ENCODE data around the gene PUS7. TPM values are rescaled to one million over a fixed set of nuclear protein-coding genes. Genes with fewer than 3 reads are reported as not detected.
A peak's percentile ranks its signal among the peaks of the same experiment; 100 is the strongest.

Gene PUS7
- total and polyA plus RNA-seq, 2 donors (not counting 3 experiments of a cell fraction or from before 2014, with no cell fraction given), result 15.8 to 33.9 TPM

DNA sequence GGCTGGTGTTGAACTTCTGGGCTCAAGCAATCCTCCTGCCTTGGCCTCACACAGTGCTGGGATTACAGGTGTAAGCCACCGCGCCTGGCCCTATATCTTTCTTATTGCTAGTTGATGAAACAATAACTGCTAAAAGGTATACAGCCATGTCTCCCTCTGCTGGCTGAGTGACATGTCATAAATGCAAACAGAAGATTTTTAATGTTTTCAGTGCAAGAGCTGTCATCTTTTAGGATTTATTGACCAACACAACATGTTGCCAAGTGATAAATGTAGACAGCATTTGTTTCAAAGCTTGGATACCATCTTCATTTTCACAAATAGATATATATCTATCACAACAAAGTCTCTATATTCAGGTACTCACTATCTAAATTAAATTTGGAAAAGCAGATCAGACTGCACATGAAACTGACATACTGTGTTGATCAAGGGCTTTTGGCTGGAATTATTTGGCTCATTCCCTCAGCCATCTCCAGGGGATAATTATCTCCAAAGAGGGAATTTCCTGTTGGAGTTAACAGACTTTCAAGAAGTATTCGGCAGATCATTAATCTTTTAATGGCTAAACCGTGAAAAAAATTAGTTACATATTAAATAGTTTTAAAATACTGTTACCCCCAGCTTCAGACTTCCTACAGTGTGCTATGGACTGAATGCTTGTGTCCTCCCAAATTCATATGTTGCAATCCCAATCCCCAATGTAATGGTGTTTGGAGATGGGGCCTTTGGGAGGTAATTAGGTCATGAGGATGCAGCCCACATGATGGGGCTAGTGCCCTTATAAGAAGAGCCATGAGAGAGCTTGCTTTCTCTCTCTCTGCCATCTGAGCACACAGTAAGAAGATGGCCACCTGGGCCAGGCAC is 92.1 kb downstream of the PUS7 start:
- H3K4me3 ChIP-seq (replicated peaks in 1 of 3; ENCODE audit: insufficient read depth in 1 of 3, low read depth in 1 of 3, low read length in 3 of 3), result no peak overlapping the region
- H3K79me2 ChIP-seq (ENCODE audit: control insufficient read depth, insufficient read depth, low read length), result no peaks in the 10 kb centered on the region
- H3K27ac ChIP-seq (ENCODE audit: insufficient read depth, low read depth, low read length), result no peak overlapping the region
- TF ChIP-seq, protein P1, sequence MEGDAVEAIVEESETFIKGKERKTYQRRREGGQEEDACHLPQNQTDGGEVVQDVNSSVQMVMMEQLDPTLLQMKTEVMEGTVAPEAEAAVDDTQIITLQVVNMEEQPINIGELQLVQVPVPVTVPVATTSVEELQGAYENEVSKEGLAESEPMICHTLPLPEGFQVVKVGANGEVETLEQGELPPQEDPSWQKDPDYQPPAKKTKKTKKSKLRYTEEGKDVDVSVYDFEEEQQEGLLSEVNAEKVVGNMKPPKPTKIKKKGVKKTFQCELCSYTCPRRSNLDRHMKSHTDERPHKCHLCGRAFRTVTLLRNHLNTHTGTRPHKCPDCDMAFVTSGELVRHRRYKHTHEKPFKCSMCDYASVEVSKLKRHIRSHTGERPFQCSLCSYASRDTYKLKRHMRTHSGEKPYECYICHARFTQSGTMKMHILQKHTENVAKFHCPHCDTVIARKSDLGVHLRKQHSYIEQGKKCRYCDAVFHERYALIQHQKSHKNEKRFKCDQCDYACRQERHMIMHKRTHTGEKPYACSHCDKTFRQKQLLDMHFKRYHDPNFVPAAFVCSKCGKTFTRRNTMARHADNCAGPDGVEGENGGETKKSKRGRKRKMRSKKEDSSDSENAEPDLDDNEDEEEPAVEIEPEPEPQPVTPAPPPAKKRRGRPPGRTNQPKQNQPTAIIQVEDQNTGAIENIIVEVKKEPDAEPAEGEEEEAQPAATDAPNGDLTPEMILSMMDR (IDR thresholded peaks at IDR 0.05; ENCODE audit: extremely low read depth in 1 of 2, insufficient read depth in 1 of 2, low read depth in 1 of 2, low read length in 2 of 2), result peak; percentile 38 to 44
- TF ChIP-seq GATA2 (IDR thresholded peaks at IDR 0.05; ENCODE audit: insufficient read depth, insufficient read length, low read depth, low read length), result no peak
- dilution Hi-C loops (cut with MboI; ENCODE audit: extremely low pct_ligation_motif_present, low sequenced_read_pairs), result no loop called here
- intact Hi-C loops (cut with micrococcal nuclease), result loop anchor here (1.0 to 5.0 kb wide), 4 partner anchors 29 to 507 kb away; no protein-coding TSS in a partner anchor
- FAIRE-seq (peak; percentile 85), DNase-seq (ENCODE audit: low read depth, low spot score) (peak; percentile 83)
- BruUV-seq (replicated peaks), result no TSS peak
- no peaks in the 10 kb centered on the region for H3K4me1 ChIP-seq (ENCODE audit: control insufficient read depth, extremely low read depth, insufficient read depth, low read length)
- no peaks in the 10 kb centered on the region for H3K9me1 ChIP-seq (replicated peaks; ENCODE audit: control insufficient read depth, extremely low read depth, insufficient read depth, low read length)
- CTCF ChIA-PET, result interaction anchor here (0.6 to 2.2 kb wide), 35 partner anchors 9 to 613 kb away, joined by 3 to 54 read pairs (median 4); partner anchors contain the start of gene RINT1
- H2AFZ ChIP-seq (ENCODE audit: low read depth, low read length), result no peak overlapping the region
- H4K20me1 ChIP-seq (replicated peaks; ENCODE audit: control insufficient read depth, extremely low read depth, insufficient read depth, low read length), result no peaks in the 10 kb centered on the region
- no peak overlapping the region for H3K4me2 ChIP-seq (ENCODE audit: insufficient read depth, low read length)
- no peaks in the 10 kb centered on the region for H3K36me3 ChIP-seq (ENCODE audit: control insufficient read depth in 2 of 2, extremely low read depth in 1 of 2, insufficient read depth in 2 of 2, low read length in 2 of 2)
- no peaks in the 10 kb centered on the region for H3K9me3 ChIP-seq (replicated peaks; ENCODE audit: control insufficient read depth, insufficient read depth, low read length)
- H3K9ac ChIP-seq (replicated peaks; ENCODE audit: extremely low read depth, insufficient read depth, low read length), result no peak overlapping the region
- no peaks in the 10 kb centered on the region for H3K27me3 ChIP-seq (ENCODE audit: control insufficient read depth in 2 of 2, insufficient read depth in 2 of 2, low read length in 2 of 2)
- POLR2A ChIA-PET, result no interaction called here

DNA sequence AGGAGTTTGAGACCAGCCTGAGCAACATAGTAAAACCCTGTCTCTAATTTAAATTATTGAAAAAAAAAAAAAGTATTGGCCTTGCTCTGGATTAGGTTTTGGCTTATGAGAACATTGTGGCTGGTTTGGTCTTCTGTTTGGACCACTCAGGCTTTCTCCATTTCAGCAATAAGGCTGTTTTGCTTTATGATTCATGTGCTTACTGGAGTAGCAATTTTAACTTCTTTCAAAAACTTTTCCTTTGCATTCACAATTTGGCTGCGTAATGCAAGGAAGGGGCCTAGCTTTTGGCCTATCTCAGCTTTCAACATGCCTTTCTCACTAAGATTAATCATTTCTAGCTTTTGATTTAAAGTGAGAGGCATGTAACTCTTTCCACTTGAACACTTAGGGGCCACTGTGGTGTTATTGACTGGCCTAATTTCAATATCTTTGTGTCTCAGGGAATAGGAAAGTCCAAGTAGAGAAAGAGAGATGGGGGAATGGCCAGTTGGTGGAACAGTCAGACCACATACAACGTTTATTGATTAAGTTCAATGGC is 95.4 kb downstream of the PUS7 start:
- no peaks in the 10 kb centered on the region for H4K20me1 ChIP-seq (replicated peaks; ENCODE audit: control insufficient read depth, extremely low read depth, insufficient read depth, low read length)
- intact Hi-C loops (cut with micrococcal nuclease) (loop anchor here (5.0 kb wide), 1 partner anchor 444 kb away; no protein-coding TSS in a partner anchor), dilution Hi-C loops (cut with MboI; ENCODE audit: extremely low pct_ligation_motif_present, low sequenced_read_pairs) (no loop called here)
- no peak overlapping the region for H2AFZ ChIP-seq (ENCODE audit: low read depth, low read length)
- no peaks in the 10 kb centered on the region for H3K9me1 ChIP-seq (replicated peaks; ENCODE audit: control insufficient read depth, extremely low read depth, insufficient read depth, low read length)
- no peak overlapping the region for H3K9ac ChIP-seq (replicated peaks; ENCODE audit: extremely low read depth, insufficient read depth, low read length)
- H3K27ac ChIP-seq (ENCODE audit: insufficient read depth, low read depth, low read length), result no peak overlapping the region
- CTCF ChIA-PET, result interaction anchor here (0.8 kb wide), 1 partner anchor 27 kb away, joined by 3 read pairs; no protein-coding TSS in a partner anchor
- no peak overlapping the region for H3K4me3 ChIP-seq (replicated peaks in 1 of 3; ENCODE audit: insufficient read depth in 1 of 3, low read depth in 1 of 3, low read length in 3 of 3)
- H3K79me2 ChIP-seq (ENCODE audit: control insufficient read depth, insufficient read depth, low read length), result no peaks in the 10 kb centered on the region
- DNase-seq (ENCODE audit: low read depth, low spot score), result no peak
- no peaks in the 10 kb centered on the region for H3K27me3 ChIP-seq (ENCODE audit: control insufficient read depth in 2 of 2, insufficient read depth in 2 of 2, low read length in 2 of 2)
- FAIRE-seq, result no peak
- no peaks in the 10 kb centered on the region for H3K9me3 ChIP-seq (replicated peaks; ENCODE audit: control insufficient read depth, insufficient read depth, low read length)
- TF ChIP-seq EZH2 (IDR thresholded peaks at IDR 0.05; ENCODE audit: borderline replicate concordance, low read depth, low read length, severe bottlenecking) (no peak), POLR2A (IDR thresholded peaks at IDR 0.05; ENCODE audit: low read depth, low read length) (no peak), FOS (IDR thresholded peaks at IDR 0.05; ENCODE audit: borderline replicate concordance, insufficient read depth, low read length) (no peak), JUN (IDR thresholded peaks at IDR 0.05; ENCODE audit: borderline replicate concordance, insufficient read depth, insufficient read length, low read depth) (no peak), POLR2AphosphoS5 (IDR thresholded peaks at IDR 0.05; ENCODE audit: insufficient read depth, low read depth, low read length) (no peak), MYC (IDR thresholded peaks at IDR 0.05; ENCODE audit: low read depth, low read length) (no peak), GATA2 (IDR thresholded peaks at IDR 0.05; ENCODE audit: insufficient read depth, insufficient read length, low read depth, low read length) (no peak)
- TF ChIP-seq, protein P1 (IDR thresholded peaks at IDR 0.05; ENCODE audit: extremely low read depth in 1 of 2, insufficient read depth in 1 of 2, low read depth in 1 of 2, low read length in 2 of 2), result no peak
- TF ChIP-seq, protein P2, sequence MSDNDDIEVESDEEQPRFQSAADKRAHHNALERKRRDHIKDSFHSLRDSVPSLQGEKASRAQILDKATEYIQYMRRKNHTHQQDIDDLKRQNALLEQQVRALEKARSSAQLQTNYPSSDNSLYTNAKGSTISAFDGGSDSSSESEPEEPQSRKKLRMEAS (IDR thresholded peaks at IDR 0.05; ENCODE audit: insufficient read depth, insufficient read length), result no peak
- POLR2A ChIA-PET, result no interaction called here
- no peaks in the 10 kb centered on the region for H3K36me3 ChIP-seq (ENCODE audit: control insufficient read depth in 2 of 2, extremely low read depth in 1 of 2, insufficient read depth in 2 of 2, low read length in 2 of 2)
- H3K4me2 ChIP-seq (ENCODE audit: insufficient read depth, low read length), result no peak overlapping the region
- H3K4me1 ChIP-seq (ENCODE audit: control insufficient read depth, extremely low read depth, insufficient read depth, low read length), result no peaks in the 10 kb centered on the region
- no TSS peak for BruUV-seq (replicated peaks)

Data from endothelial cell of umbilical vein (primary cell).